BJ (cell line): ENCODE data around the gene CLDN18. TPM values are rescaled to one million over a fixed set of nuclear protein-coding genes. Genes with fewer than 3 reads are reported as not detected.

Experiments used
- CTCF ChIA-PET: fragments of 350-600 bp; formaldehyde crosslinking; extraction: SDS; loops from one replicate; lab custom pipeline; 2021; ENCODE audit warnings: antibody characterized with exemption, inconsistent platforms; lab: Yijun Ruan, JAX
- POLR2A ChIA-PET: fragments of 300-600 bp; sonication (Branson Sonifier 250); formaldehyde crosslinking; extraction: SDS; loops from one replicate; lab custom pipeline; 2021; ENCODE audit warnings: antibody characterized with exemption; lab: Charles Lee
- DNase-seq: peaks from one replicate; pipeline ENCODE4 v3.0.0-alpha.2; 2011; ENCODE audit warnings: low read depth
- H3K27me3 ChIP-seq: 2 replicates; pipeline ENCODE4 v1.6.0; 2011; ENCODE audit warnings: low read length; ENCODE audit not compliant: control insufficient read depth, insufficient read depth
- H3K36me3 ChIP-seq: 2 replicates; pipeline ENCODE4 v1.5.1; 2011; ENCODE audit warnings: low read length; ENCODE audit not compliant: control insufficient read depth, insufficient read depth
- H3K4me3 ChIP-seq: 2 replicates; pipeline ENCODE4 v1.5.1; 2011; ENCODE audit warnings: low read depth, mild to moderate bottlenecking, control low read depth, low read length
- polyA plus RNA-seq: library from polyadenylated mRNA; depleted of rRNA; stranded (reverse); fragments of >200 nt; gene quantifications from 2 replicates; pipeline ENCODE4 v1.2.3, GENCODE V29; 2011
- TF ChIP-seq, protein P1 (sequence below): IDR thresholded peaks from 2 replicates; pipeline ENCODE4 v1.5.1; 2011; ENCODE audit warnings: low read depth, mild to moderate bottlenecking, control low read depth, inconsistent platforms, low read length, moderate library complexity; ENCODE audit not compliant: insufficient read depth

CLDN18 gene
- polyA plus RNA-seq, 1 experiment = not detected

- ChIA-PET CTCF (interaction anchor here (0.8 to 17.9 kb wide), 4 partner anchors 11 to 58 kb away, joined by 3 to 311 read pairs (median 20); partner anchors contain the start of gene DZIP1L), POLR2A (no interaction called here)
- Histone ChIP-seq H3K36me3 (peaks cover 22% of the 10 kb centered on the region), H3K4me3 (no peak overlapping the region), H3K27me3 (no peaks in the 10 kb centered on the region)
- TF ChIP-seq, protein P1, sequence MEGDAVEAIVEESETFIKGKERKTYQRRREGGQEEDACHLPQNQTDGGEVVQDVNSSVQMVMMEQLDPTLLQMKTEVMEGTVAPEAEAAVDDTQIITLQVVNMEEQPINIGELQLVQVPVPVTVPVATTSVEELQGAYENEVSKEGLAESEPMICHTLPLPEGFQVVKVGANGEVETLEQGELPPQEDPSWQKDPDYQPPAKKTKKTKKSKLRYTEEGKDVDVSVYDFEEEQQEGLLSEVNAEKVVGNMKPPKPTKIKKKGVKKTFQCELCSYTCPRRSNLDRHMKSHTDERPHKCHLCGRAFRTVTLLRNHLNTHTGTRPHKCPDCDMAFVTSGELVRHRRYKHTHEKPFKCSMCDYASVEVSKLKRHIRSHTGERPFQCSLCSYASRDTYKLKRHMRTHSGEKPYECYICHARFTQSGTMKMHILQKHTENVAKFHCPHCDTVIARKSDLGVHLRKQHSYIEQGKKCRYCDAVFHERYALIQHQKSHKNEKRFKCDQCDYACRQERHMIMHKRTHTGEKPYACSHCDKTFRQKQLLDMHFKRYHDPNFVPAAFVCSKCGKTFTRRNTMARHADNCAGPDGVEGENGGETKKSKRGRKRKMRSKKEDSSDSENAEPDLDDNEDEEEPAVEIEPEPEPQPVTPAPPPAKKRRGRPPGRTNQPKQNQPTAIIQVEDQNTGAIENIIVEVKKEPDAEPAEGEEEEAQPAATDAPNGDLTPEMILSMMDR = no peak
- DNase-seq = no peak
These were observed 53.5 kb downstream of the CLDN18 start for GRCh38 chr3:138063416-138063815.

GRCh38 chr3:138065949-138066348 lies 56.0 kb downstream of the CLDN18 start:
- Histone ChIP-seq H3K4me3 (no peak overlapping the region), H3K27me3 (no peaks in the 10 kb centered on the region), H3K36me3 (peaks cover 21% of the 10 kb centered on the region)
- TF ChIP-seq, protein P1 = no peak
- ChIA-PET CTCF (interaction anchor here (0.6 to 17.9 kb wide), 5 partner anchors 8 to 1639 kb away, joined by 3 to 311 read pairs (median 4); partner anchors contain the start of gene DZIP1L), POLR2A (no interaction called here)
- no peak for DNase-seq

DNA sequence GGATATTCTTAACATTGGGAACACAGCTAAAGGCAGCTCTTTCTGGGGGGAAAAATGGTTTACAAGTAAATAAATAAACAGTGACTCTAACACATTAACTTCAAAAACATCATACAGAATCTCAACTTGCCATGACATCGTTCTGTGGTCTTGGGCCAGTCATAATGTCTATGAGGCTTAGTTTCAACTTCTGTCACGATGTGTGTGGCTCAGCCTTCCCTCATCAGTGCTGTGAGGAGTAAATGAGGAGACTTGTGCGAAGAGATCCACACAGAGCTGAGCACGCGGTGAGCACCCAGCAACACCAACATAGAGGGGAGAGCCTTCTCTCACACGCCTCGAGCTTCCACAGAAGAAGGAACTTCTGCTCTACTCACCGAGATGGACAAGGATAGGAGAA lies 56.4 kb downstream of the CLDN18 start:
- H3K4me3 ChIP-seq = no peak overlapping the region
- H3K36me3 ChIP-seq = peaks cover 25% of the 10 kb centered on the region
- H3K27me3 ChIP-seq = no peaks in the 10 kb centered on the region
- ChIA-PET CTCF (interaction anchor here (0.6 to 17.9 kb wide), 6 partner anchors 9 to 1493 kb away, joined by 3 to 311 read pairs (median 4); partner anchors contain the start of gene DZIP1L), POLR2A (no interaction called here)
- TF ChIP-seq, protein P1 = no peak
- DNase-seq = no peak

GRCh38 chr3:138066972-138067371 lies 57.0 kb downstream of the CLDN18 start:
- Histone ChIP-seq H3K4me3 (no peak overlapping the region), H3K36me3 (peaks cover 28% of the 10 kb centered on the region), H3K27me3 (no peaks in the 10 kb centered on the region)
- no peak for DNase-seq
- TF ChIP-seq, protein P1 = no peak
- ChIA-PET CTCF (interaction anchor here (0.6 to 17.9 kb wide), 7 partner anchors 14 to 753 kb away, joined by 3 to 311 read pairs (median 3); partner anchors contain the start of genes DBR1 and DZIP1L), POLR2A (no interaction called here)

DNA sequence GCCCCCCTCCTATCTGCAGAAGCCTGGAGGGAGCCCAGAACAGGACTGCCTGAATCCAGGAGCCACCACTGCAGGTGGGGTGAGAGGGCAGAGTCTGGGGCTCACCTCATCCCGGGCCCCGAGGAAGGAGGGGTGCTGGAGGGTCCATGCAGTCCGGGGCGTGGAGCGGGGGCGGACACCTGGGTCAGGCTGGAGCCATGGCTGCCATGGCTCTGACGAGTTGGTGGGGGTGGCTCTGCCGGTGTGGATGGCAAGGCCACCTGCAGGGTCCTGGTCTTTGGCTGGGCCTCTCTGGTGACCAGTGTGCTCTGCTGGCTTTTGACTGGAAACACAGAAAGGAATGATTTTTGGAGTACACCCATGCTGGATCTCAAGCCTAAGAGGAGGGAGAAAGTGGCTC lies 58.1 kb downstream of the CLDN18 start:
- CTCF ChIA-PET = interaction anchor here (2.7 to 17.9 kb wide), 3 partner anchors 15 to 54 kb away, joined by 8 to 311 read pairs (median 38); partner anchors contain the start of gene DZIP1L
- Histone ChIP-seq H3K27me3 (no peaks in the 10 kb centered on the region), H3K36me3 (peaks cover 26% of the 10 kb centered on the region), H3K4me3 (no peak overlapping the region)
- no peak for DNase-seq
- TF ChIP-seq, protein P1 = no peak
- POLR2A ChIA-PET = no interaction called here
